PC-3 (cell line): Measurements from ENCODE around the gene SUGCT.

Source experiments
- EZH2 ChIP-seq: fragments of 300-600 bp; sonication (generic); IDR thresholded peaks from one replicate; pipeline ENCODE4 v1.6.1; 2017; ENCODE audit warnings: antibody characterized with exemption, mild to moderate bottlenecking, low read length; ENCODE audit not compliant: unreplicated experiment
- EZH2phosphoT487 ChIP-seq: fragments of 300-600 bp; sonication (generic); IDR thresholded peaks from 2 replicates; pipeline ENCODE4 v1.6.1; 2018; ENCODE audit warnings: mild to moderate bottlenecking, antibody characterized with exemption, low read length, borderline replicate concordance
- TF ChIP-seq, protein P1 (sequence below): fragments of 300-600 bp; sonication (generic); conservative IDR thresholded peaks from 2 replicates; pipeline ENCODE4 v1.5.1; 2017; ENCODE audit warnings: antibody characterized with exemption, low read depth, mild to moderate bottlenecking, low read length

GRCh38 chr7:40301486-40302068 is 166.8 kb downstream of the SUGCT start:
- TF ChIP-seq, protein P1, sequence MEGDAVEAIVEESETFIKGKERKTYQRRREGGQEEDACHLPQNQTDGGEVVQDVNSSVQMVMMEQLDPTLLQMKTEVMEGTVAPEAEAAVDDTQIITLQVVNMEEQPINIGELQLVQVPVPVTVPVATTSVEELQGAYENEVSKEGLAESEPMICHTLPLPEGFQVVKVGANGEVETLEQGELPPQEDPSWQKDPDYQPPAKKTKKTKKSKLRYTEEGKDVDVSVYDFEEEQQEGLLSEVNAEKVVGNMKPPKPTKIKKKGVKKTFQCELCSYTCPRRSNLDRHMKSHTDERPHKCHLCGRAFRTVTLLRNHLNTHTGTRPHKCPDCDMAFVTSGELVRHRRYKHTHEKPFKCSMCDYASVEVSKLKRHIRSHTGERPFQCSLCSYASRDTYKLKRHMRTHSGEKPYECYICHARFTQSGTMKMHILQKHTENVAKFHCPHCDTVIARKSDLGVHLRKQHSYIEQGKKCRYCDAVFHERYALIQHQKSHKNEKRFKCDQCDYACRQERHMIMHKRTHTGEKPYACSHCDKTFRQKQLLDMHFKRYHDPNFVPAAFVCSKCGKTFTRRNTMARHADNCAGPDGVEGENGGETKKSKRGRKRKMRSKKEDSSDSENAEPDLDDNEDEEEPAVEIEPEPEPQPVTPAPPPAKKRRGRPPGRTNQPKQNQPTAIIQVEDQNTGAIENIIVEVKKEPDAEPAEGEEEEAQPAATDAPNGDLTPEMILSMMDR = no peak
- no peak for TF ChIP-seq EZH2
- no peak for TF ChIP-seq EZH2phosphoT487
